ENCODE measurements around the gene ZFAND3.

The ZFAND3 gene

GRCh38 chr6:38155144-38155543 lies 335.6 kb downstream of the ZFAND3 start:
- no peak for TF ChIP-seq CTCF (IDR thresholded peaks at IDR 0.05; ENCODE audit: low read depth, low read length, missing control alignments)
- H3K4me3 ChIP-seq (replicated peaks; ENCODE audit: low read depth, low read length), result no peak overlapping the region
- no peak for DNase-seq (ENCODE audit: extremely low read depth, low read depth)

GRCh38 chr6:38155621-38156204 lies 336.2 kb downstream of the ZFAND3 start:
- no peak for TF ChIP-seq CTCF (IDR thresholded peaks at IDR 0.05; ENCODE audit: low read depth, low read length, missing control alignments)
- no peak overlapping the region for H3K4me3 ChIP-seq (replicated peaks; ENCODE audit: low read depth, low read length)

GRCh38 chr6:38156818-38157565 lies 337.5 kb downstream of the ZFAND3 start:
- DNase-seq (ENCODE audit: extremely low read depth, low read depth), result no peak
- TF ChIP-seq CTCF (IDR thresholded peaks at IDR 0.05; ENCODE audit: low read depth, low read length, missing control alignments), result no peak
- H3K4me3 ChIP-seq (replicated peaks; ENCODE audit: low read depth, low read length), result no peak overlapping the region

More at GRCh38 chr6:38155621-38156204, 336.2 kb downstream of the ZFAND3 start:
- DNase-seq (ENCODE audit: extremely low read depth, low read depth), result no peak

GRCh38 chr6:38157905-38158304 lies 338.4 kb downstream of the ZFAND3 start:
- no peak for TF ChIP-seq CTCF (IDR thresholded peaks at IDR 0.05; ENCODE audit: low read depth, low read length, missing control alignments)
- DNase-seq (ENCODE audit: extremely low read depth, low read depth), result no peak
- no peak overlapping the region for H3K4me3 ChIP-seq (replicated peaks; ENCODE audit: low read depth, low read length)

GRCh38 chr6:38158762-38159350 lies 339.3 kb downstream of the ZFAND3 start:
- no peak for TF ChIP-seq CTCF (IDR thresholded peaks at IDR 0.05; ENCODE audit: low read depth, low read length, missing control alignments)
- H3K4me3 ChIP-seq (replicated peaks; ENCODE audit: low read depth, low read length), result no peak overlapping the region
- no peak for DNase-seq (ENCODE audit: extremely low read depth, low read depth)

- TF ChIP-seq CTCF (IDR thresholded peaks at IDR 0.05; ENCODE audit: low read depth, low read length, missing control alignments), result no peak
- DNase-seq (ENCODE audit: extremely low read depth, low read depth), result no peak
- no peak overlapping the region for H3K4me3 ChIP-seq (replicated peaks; ENCODE audit: low read depth, low read length)
These were observed 340.1 kb downstream of the ZFAND3 start for GRCh38 chr6:38159596-38159995.

All from HFF-Myc (cell line).